Subcutaneous adipose tissue (tissue), 4 donors: ENCODE results near the gene NVL. TPM values are rescaled to one million over a fixed set of nuclear protein-coding genes. Genes with fewer than 3 reads are reported as not detected.

Experiments
- total RNA-seq, 4 donors: library from RNA; depleted of rRNA; stranded (reverse); fragments of >200 nt; gene quantifications; one replicate each; pipeline ENCODE4 v1.1.0, GENCODE V29; 2016
- TF ChIP-seq, protein P1 (sequence below): fragments of 450-650 bp; IDR thresholded peaks from one replicate; pipeline ENCODE4 v1.5.1; 2016; ENCODE audit warnings: low read depth, mild to moderate bottlenecking, control low read depth, antibody characterized with exemption, moderate library complexity

Gene NVL
- total RNA-seq, 4 donors from 2014 or later, result 18.9 to 43.3 (median 28.2) TPM

DNA sequence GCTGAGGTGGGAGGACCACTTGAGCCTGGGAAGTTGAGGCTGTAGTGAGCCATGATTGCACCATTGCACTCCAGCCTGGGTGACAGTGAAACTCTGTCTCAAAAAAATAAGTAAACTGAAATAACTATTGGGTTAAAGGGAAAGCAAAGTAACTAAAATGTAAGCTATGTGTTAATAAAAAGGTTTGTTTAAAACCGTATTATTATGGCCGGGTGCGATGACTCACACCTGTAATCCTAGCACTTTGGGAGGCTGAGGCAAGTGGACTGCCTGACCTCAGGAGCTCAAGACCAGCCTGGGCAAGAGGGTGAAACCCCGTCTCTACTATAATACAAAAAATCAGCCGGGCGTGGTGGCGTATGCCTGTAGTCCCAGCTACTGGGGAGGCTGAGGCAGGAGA is 27.0 kb downstream of the NVL start:
- TF ChIP-seq, protein P1, sequence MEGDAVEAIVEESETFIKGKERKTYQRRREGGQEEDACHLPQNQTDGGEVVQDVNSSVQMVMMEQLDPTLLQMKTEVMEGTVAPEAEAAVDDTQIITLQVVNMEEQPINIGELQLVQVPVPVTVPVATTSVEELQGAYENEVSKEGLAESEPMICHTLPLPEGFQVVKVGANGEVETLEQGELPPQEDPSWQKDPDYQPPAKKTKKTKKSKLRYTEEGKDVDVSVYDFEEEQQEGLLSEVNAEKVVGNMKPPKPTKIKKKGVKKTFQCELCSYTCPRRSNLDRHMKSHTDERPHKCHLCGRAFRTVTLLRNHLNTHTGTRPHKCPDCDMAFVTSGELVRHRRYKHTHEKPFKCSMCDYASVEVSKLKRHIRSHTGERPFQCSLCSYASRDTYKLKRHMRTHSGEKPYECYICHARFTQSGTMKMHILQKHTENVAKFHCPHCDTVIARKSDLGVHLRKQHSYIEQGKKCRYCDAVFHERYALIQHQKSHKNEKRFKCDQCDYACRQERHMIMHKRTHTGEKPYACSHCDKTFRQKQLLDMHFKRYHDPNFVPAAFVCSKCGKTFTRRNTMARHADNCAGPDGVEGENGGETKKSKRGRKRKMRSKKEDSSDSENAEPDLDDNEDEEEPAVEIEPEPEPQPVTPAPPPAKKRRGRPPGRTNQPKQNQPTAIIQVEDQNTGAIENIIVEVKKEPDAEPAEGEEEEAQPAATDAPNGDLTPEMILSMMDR, result no peak

DNA sequence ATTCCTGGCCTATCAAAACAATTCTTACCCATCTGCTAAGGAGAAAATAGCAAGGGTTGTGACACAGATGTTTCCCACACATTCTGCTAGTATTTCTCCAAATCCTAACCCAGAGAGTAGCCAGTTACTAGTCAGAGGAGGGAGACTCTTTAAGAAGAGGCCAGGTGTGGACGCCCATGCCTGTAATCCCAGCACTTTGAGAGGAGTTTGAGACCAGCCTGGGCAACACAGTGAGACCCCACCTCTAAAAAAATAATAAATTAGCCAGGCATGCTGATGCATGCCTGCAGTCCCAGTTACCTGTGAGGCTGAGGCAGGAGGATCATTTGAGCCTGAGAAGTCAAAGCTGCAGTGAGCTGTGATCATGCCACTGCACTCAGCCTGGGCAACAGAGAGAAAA is 28.6 kb downstream of the NVL start:
- TF ChIP-seq, protein P1, result no peak

DNA sequence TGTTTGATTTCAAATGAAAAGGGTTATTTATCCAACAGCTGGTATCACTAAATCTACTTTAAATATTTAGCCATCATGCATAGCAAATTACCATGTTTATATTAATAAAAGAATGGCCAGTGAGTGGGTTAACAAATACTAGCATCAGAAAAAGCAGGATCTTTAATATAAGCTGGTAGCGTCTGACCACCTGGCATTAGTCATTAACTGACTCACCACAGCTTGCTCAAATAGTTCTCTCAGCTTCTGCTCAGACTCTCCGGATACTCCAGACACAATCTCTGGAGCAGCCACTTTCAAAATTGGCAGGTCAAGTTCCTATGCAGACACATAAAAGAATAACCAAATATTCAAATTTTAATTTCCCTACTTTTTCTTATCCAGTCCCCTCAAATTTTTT is 29.6 kb downstream of the NVL start:
- TF ChIP-seq, protein P1, result no peak

DNA sequence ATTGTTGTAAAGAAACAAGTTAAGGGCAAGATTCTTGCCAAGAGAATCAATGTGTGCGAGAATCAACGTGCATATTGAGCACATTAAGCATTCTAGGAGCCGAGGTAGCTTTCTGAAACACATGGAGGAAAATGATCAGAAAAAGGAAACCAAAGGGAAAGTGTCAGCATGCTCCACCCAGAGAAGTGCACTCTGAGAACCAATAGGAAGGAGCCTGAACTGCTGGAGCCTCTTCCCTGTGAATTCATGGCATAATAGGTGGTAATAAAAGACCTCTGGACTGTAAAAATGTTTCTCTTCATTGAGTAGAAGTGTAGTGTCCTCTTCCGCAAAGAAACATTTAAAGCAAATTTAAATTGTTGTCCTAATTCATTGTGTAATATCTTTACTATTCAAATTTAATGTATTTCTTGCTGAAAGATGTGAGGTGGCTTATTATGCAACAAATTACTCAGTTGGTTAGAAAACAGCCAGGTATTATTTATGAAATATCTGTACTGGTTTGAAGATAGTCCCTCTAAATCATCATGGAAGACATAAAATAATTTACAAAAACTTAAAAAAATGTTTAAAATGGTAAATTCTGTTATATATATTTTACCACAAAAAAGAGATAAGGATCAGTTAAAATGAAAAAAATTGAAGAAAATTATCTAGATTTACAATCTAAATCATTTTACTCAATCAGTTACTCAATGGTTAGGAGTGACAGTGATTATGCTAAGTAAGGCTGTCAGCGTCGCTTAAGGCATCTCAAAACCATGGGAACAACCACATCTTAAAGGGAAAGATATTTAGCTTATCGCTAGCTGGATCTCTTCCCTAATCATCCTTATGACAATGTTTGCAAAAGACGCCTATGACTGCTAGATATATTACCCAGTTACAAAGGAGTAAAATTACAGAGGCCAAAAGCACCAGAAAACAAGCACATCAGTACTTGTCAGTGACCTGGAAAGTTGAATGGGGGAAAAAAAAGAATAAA is 31.3 kb downstream of the NVL start:
- TF ChIP-seq, protein P1, result no peak

DNA sequence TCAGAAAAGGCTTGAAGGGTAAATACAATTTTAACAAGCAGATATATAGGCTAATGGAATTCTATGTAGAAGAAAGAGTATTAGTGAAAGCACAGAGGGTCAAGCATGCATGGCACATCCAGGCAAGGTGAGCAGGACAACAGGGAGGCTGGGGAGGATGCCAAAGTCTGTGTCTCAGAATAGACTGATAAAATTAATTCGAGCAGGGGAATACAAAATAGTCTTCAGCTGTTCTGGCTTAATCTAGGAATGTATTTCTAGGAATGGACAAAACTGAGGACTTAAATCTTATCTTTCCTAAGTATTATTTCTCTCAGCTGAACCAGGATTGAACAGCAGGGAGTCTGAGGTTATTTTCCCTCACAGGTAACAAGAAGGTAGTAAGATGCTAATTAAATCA is 35.2 kb downstream of the NVL start:
- TF ChIP-seq, protein P1, result no peak

DNA sequence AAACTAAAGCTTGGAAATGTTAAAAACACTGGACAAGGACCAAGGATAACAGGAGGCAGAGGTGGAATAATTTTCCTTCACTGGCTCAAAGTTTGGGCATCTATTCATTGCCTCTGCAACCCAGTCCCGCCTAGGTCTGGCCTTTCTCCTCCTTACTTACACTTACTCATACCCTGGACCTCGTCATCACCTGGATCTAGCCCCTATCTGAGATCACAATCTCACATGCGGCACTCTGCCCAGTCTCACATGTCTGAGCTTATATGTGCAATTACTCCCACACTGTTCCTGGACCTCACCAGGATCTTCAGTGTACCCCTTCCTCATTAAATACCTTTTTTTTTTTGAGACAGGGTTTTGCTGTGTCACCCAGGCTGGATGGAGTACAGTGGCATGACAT is 37.6 kb downstream of the NVL start:
- TF ChIP-seq, protein P1, result no peak

DNA sequence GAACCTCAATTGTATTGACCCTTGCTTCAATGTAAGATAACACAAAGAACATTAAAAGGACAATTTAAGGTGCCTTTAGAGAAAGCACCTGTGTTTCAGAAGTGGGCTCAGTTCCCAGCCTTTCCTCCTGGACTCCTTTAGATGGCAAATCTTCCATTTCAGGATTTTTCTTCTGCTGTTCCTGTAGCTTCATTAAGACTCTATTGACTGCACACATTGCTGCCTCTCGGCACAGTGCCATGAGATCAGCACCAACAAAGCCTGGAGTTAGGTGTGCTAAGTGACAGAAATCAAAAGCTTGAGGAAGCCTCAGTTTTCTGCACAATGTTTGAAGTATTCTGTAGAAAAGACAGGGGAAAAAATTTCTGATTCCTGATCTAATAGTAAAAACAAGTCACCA is 40.6 kb downstream of the NVL start:
- TF ChIP-seq, protein P1, result no peak
